Astrocyte of the spinal cord (primary cell): ENCODE measurements around the gene MTHFSD.
A peak's percentile ranks its signal among the peaks of the same experiment; 100 is the strongest.

Experiments used
- DNase-seq: peaks from one replicate; pipeline ENCODE4 v3.0.0; 2011; ENCODE audit warnings: low read depth, low spot score
- H3K4me3 ChIP-seq: 2 replicates; pipeline ENCODE4 v1.5.1; 2011; ENCODE audit warnings: low read depth, mild to moderate bottlenecking, low read length, moderate library complexity
- CTCF ChIP-seq: IDR thresholded peaks from 2 replicates; pipeline ENCODE4 v1.5.1; 2012; ENCODE audit warnings: low read depth, mild to moderate bottlenecking, low read length, inconsistent platforms
- in situ Hi-C: cut with HindIII; loops from 2 replicates; pipeline ENCODE4 v1.10.0; 2017; ENCODE audit warnings: low sequenced_read_pairs

The MTHFSD gene

GRCh38 chr16:86569701-86570447, 14.8 kb upstream of the MTHFSD start:
- no peak for TF ChIP-seq CTCF
- in situ Hi-C loops: loop anchor here (25.0 kb wide), 1 partner anchor 492 kb away; no protein-coding TSS in a partner anchor
- peak overlapping the region; percentile 99 for H3K4me3 ChIP-seq
- DNase-seq: no peak

GRCh38 chr16:86568677-86569623, 13.9 kb upstream of the MTHFSD start:
- in situ Hi-C loops: loop anchor here (25.0 kb wide), 1 partner anchor 493 kb away; no protein-coding TSS in a partner anchor
- TF ChIP-seq CTCF: no peak
- no peak for DNase-seq
- H3K4me3 ChIP-seq: peak overlapping the region; percentile 99

GRCh38 chr16:86567701-86568581, 12.9 kb upstream of the MTHFSD start:
- TF ChIP-seq CTCF: no peak
- in situ Hi-C loops: loop anchor here (25.0 kb wide), 1 partner anchor 494 kb away; no protein-coding TSS in a partner anchor
- peak; percentile 75 for DNase-seq
- H3K4me3 ChIP-seq: peak overlapping the region; percentile 99

GRCh38 chr16:86566966-86567700, 12.1 kb upstream of the MTHFSD start:
- in situ Hi-C loops: loop anchor here (25.0 kb wide), 1 partner anchor 495 kb away; no protein-coding TSS in a partner anchor
- peak overlapping the region; percentile 99 for H3K4me3 ChIP-seq
- DNase-seq: peak; percentile 88
- no peak for TF ChIP-seq CTCF

GRCh38 chr16:86566601-86566965, 11.5 kb upstream of the MTHFSD start, which contains the start of gene FOXC2:
Gene FOXC2, plus strand, starts transcription at chr16:86566829. Its CDS starts 507 bp downstream, at chr16:86567336.
- TF ChIP-seq CTCF: no peak
- in situ Hi-C loops: loop anchor here (25.0 kb wide), 1 partner anchor 496 kb away; no protein-coding TSS in a partner anchor
- H3K4me3 ChIP-seq: peak within 1 kb of the TSS; percentile 99
- DNase-seq: peak; percentile 98
